NOMO-1 (cell line): Measurements from ENCODE around the gene NSA2.
A peak's percentile ranks its signal among the peaks of the same experiment; 100 is the strongest.
"Not testable (repeated sequence)": the region's sequence is repeated elsewhere in the genome, so short reads cannot be mapped to it uniquely, and the experiment has no call there.

Experiments
- DNase-seq, 2 experiments: peaks; one replicate each; lab custom pipeline; 2025; ENCODE audit not compliant: unreplicated experiment in 2 of 2; lab: John Stamatoyannopoulos, UW

The NSA2 gene

DNA sequence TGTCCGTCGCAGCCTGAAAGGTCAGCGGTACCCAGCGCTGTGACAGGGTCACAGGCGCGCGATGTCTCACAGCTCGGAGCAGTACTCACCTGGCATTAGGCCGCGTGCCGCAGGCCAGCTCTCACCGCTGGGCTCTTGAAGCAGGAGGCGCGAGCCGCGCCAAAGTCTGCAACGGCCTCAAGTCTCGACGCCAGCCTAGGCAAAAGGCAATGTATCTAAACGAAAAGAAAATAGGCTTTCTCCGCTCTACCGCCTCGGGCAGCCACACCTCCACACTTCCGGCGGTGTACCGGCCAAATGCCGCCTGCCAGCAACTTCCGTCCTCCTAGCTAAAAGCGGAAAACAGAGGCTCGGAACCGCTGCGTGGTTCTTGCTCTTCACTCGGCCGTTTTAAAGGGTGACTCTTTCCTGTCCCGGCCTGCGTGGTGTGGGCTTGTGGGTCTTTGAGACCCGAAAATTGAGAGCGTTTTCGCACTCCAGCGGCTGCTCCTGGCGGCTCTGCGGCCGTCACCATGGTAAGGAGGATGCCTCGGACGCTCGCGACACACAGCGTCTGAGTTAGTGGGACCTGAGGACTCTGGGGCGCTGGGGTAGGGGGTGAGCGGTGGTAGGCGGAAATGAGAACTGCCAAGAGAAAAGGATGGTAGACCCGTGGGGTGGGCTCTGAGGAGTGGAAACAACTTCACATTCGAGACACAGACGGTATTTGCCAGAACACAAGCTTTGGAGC lies at the start of gene NSA2, which contains the start of gene GFM2:
TSS of gene NSA2 (plus strand) at position 401 of the 730 bp plus-strand sequence. CDS start at position 513, 112 bp downstream.
TSS of gene GFM2 (minus strand) at position 269 of the 730 bp plus-strand sequence. CDS start 3,375 bp downstream, outside the sequence.
- DNase-seq: peak; percentile 87 to 92

DNA sequence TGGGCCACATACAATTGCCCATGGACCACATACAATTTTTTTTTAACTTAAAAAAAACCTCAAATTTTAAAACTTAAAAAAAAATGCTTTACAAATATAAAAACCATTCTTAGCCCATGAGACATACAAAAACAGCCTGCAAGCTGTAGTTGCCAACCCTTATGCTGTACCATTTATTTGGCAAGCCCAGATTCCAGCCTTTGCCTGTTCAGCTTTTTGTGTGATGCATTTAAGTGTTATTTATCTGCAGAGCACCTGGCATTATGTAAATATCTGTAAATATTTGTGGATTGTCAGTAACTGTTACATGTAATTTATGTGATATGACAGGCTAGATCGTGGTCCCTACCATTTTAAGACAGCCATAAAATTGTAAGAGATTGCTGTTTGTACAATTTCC lies 49.5 kb upstream of the NSA2 start:
- no peak for DNase-seq

DNA sequence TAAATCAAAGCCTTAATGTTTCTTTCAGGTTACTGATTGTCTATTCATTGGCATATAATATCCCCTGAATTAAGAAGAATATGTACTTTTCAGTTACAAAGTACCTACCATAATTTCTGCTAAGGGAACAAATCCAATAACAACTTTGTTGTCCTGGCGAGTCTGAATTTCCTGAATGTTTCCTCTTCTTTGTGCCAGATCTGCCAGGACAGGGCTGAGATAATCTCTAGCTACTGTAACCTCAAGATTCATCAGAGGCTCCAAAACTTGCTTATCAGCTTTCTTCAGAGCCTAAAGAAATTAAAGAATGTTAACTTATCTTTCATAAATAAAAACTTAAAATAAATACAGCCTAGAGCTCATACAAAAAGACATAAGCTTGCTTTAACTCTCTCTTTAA lies 44.8 kb upstream of the NSA2 start:
- no peak for DNase-seq

DNA sequence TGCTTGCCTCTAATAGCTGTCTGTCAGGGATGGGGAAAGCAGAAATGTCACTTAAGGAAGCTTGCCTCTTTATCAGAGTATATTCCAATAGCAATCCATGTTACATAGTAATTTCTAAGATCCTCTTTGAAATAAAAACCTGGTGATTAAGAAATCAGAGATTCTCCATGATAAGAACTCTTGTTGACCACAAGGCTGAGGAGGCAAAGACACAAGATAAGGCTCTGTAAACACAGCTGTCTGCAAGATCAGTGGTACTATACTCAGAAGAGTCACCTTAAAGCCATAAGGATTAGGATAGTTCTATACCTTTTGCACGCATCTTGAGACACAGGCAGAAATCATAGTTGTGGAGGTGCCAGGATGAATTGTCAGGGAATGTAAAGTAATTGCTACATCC lies 41.7 kb upstream of the NSA2 start:
- DNase-seq: no peak

DNA sequence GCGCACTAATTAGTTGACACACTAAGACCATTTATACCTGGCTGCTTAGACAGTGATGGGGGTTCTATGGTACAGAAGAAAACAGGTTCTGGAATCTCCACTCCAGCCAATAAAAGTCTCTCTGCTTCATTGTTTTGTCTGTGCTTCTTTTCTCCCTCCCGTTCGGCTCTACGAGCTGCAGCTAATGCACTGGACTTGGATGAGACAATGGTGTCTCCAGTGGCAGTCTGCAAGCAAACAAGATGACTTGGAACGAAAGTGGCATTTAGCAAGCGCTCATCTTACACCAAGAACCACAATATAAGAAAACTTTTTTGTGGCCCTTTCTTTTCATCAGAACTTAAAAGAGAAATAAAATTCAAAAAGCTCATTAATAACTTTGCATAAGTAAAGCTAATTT lies 30.3 kb upstream of the NSA2 start:
- no peak for DNase-seq

DNA sequence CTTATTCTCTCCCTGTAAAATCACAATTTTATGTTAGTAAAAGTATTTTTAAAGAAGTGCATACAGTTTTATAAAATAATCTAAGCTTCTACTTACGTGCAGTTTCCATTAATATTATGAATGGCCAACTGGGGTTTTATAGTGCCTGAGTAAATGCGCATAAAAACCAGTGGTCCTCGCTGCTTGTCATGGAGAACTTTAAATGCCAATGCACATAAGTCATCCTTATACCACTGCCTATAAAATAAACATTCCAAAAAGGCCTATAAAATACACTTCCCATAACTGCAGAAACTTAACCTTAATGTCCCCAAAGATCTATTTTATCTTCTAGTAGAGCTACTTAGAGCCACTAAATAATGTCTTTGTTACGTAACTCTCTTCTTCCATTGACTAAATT lies 28.6 kb upstream of the NSA2 start:
- no peak for DNase-seq

DNA sequence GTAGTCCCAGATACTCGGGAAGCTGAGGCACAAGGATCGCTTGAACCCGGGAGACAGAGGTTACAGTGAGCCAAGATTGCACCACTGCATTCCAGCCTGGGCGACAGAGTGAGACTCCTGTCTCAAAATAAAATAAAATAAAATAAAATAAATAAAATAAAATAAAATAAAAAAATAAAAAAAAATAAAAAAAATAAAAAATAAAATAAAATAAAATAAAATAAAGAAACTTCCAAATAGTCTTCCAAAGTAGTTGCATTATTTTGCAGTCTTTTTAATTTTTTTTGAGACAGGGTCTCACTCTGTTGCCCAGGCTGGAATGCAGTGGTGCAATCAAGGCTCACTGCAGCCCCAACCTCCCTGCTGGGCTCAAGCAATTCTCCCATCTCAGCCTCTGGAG lies 18.3 kb upstream of the NSA2 start:
- not testable (repeated sequence) for DNase-seq

DNA sequence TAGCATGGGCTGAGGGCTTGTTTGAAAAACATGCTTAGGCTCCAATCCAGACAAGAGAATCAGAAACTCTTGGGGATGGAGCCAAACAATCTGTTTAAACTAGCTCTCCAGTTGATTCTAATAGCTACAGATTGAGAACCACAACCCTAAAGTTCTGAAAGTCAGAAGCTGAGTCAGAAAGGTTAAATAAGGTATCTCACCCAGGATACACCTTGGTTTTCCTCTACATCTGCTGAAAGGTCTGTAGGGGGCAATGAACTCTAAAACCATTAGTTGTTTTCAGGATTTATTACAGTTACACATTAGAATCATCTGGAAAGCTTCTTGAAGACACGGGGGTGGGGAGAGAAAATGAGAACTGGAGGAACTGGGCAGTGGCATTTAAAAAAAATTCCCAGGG lies 5.8 kb upstream of the NSA2 start:
- no peak for DNase-seq

DNA sequence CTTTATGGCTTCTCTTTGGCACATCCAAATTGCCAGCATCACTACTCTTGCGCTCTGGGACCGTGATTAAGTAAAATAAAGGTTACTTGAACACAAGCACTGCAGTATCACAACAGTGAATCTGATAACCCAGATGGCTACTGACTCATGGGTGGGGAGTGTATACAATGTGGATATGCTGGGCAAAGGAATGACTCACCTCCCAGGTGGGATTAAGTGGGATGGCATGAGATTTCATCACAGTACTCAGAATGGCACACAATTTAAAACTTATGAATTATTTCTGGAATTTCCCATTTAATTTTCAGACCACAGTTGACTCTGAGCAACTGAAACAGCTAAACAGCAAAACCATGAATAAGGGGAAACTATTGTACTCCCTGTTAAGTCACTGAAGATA lies 4.5 kb upstream of the NSA2 start:
- DNase-seq: no peak

DNA sequence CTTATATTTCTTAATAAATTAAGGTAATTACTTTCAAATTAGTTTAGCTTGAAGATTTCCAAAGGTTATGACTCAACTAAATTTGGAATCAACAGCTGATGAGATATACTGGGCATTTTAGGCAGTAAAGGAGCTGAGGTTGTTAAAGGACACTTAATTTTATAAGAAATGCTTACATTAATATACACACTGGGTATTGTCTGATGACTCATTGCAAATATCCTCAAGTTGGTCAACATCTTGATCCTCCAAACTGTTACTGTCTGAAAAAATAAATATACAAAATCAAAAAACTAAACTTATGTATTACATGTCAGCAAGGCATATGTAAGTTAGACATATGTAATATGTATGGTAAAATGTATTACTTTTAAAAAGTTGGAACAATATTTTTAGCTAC lies 3.5 kb upstream of the NSA2 start:
- DNase-seq: no peak

DNA sequence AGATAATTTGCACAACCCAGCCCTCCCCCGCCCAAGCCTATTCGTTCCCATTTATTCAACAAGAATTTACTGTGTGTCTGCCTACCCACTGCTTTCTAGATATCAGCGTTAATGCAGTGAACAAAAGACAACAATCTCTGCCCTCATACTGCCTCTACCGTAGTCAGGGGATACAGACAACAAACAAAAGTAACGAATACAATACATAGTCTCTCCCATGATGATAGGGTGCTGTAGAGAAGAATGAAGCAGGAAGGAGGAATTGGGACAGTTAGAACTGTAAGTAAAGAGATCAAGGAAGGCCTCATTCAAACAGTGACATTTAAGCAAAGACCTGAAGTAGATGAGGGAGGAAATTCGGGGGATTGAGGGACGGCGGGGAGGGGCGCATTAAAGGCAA lies 1.8 kb upstream of the NSA2 start:
- DNase-seq: no peak

DNA sequence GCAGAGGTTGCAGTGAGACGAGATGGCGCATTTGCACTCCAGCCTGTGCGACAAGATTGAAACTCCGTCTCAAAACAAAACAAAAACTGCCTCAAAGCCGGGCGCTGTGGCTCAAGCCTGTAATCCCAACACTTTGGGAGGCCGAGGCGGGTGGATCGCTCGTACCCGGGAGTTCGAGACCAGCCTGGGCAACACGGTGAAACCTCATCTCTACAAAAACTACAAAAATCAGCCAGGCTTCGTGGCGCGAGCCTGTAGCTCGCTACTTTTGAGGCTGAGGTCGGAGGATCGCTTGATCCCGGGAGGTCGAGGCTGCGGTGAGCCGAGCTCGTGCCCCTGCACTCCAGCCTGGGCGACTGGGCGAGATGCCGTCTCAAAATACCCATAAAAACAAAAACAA lies 1.1 kb upstream of the NSA2 start:
- DNase-seq: no peak

DNA sequence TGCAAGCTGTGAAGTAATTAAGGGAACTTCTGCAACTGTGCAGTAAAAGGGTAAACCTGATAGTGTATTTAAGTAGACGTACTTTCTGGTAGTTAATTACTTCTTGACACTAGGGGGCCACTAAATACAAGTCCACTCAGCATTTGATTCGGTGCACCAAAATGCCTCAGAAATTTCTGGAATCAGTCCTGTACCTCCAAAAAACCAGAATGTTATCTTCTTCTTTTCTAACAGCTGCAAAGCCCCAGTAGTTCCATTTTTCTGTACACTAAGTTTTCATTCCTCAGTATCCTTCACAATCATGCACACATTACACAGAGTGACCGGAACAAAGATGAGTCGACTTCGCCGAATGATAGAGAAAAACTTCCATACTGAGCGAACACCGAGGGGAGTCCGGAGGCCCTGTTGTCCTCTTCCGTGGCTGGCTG lies 616 bp upstream of the NSA2 start:
- DNase-seq: peak; percentile 48 to 89

DNA sequence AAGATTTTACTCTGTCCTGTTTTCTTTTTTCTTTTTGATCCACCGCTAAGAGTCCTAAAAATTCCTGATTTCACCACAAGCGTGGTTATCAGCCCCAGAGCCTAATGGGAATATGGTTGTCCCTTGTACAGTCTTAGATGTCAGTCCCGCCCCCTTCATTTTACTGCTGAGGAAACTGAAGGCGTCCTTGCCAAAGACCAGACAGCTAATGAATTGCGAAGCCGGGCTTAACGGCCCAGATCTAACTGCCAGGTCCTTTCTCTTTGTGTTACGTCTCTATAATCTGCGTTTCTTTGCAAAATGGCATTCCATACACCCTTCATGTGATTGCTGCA lies 497 bp downstream of the NSA2 start:
- peak; percentile 3 to 42 for DNase-seq

DNA sequence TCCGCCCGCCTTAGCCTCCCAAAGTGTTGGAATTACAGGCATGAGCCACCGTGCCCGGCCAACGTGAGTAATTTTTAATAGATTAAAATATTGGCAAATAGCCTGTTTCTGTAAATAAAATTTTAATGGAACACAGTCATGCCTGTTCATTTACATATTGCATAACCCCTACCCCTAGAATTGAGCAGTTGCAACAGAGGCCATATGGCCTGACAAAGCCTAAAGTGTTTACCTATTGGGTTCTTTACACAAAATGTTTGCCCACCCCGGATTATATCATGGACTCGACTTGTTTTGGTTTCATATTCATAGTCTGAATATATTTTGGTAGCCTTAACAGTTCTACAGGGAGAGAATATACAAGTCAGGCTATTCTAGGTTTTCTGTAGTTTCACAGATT lies 5.3 kb downstream of the NSA2 start:
- peak; percentile 12 to 15 for DNase-seq

DNA sequence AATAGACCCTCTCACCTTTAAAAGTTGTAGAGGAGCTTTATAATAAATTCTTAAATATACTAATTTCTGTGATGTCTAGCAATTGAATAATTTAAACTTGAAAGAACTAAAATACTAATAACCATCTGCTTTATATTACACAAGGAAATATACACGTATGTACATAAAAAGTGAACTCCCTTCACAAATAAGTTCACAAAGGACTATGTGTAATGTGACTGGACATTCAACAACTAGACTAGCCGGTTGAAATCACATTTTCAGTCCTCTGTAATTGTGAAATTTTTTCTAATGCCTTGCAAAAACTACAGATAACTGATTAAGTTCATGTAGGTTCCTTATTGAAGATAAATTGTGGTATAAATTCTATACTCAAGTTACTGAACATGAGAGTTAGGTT lies 11.6 kb downstream of the NSA2 start:
- no peak for DNase-seq

DNA sequence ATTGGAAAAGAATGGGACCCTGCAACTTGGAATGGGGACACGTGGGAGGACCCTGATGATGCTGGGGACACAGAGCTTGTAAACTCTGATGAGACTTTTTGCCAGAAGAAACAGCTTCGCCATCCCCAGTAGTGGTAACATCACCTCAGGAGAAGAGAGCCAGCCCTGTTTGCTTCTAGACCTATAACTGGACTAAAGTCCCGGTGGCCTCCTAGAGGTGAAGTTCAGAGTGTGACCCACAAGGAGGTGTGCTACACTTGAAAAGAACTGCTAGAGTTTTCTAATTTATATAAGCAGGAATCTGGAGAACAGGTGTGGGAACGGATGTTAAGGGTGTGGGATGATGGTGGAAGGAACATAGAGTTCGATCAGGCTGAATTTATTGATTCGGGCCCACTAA lies 19.8 kb downstream of the NSA2 start:
- no peak for DNase-seq

DNA sequence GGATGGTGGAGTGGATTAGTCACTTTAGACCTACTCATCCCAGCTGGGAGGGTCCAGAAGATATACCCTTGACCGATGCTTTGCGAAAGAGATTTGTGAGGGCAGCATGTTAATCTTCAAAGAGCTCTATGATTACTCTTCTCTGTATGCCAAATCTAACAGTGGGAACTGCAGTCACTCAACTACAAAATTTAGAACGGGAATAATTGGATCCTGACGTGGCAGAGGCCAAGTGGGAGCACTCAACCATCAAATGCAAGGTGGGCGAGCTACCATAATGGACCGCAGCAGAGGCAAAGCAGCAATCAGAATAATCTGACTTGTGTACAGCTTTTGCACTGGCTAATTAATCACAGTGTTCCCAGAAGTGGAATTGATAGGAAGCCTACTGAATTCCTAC lies 20.4 kb downstream of the NSA2 start:
- no peak for DNase-seq

DNA sequence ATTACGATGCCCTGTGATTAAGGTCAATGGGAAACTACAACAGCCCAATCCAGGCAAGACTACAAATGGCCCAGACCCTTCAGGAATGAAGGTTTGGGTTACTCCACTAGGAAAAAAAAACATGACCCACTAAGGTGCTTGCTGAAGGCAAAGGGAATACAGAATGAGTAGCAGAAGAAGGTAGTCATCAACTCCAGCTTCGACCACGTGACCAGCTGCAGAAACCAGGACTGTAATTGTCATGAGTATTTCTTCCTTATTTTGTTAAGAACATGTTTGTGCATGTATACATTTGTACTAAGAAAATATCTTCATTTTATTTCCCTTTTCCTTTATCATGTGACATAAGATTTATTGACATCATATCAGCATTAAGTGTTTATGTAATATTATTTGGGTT lies 24.6 kb downstream of the NSA2 start:
- DNase-seq: not testable (repeated sequence)

DNA sequence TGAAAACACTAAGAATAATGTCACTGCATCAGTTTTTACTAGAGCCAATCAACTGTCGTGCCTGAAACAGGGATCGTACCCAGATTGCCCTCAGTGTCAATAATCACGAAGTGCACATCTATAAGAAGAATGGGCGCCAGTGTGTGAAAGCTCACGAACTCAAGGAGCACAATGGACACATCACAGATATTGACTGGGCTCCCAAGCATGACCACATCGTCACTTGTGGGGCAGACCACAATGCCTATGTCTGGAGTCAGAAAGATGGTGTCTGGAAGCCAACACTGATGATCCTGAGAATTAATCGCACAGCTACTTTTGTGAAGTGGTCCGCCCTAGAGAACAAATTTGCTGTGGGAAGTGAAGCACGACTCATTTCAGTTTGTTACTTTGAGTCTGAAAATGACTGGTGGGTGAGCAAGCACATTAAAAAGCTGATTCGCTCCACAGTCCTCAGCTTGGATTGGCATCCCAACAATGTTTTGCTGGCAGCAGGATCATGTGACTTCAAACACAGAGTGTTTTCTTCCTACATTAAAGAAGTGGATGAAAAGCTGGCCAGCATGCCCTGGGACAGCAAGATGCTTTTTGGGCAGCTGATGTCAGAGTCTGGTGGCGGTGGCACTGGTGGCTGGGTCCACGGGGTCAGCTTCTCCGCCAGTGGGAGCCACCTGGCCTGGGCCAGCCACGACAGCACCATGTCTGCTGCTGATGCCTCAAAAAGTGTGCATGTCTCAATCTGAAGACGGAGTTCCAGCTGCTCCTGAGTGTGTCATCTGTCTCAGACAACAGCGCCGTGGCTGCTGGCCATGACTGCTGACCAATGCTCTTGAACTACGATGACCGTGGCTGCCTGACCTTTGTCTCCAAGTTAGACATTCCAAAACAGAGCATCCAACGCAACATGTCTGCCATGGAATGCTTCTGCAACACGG lies 32.2 kb downstream of the NSA2 start:
- no peak for DNase-seq

DNA sequence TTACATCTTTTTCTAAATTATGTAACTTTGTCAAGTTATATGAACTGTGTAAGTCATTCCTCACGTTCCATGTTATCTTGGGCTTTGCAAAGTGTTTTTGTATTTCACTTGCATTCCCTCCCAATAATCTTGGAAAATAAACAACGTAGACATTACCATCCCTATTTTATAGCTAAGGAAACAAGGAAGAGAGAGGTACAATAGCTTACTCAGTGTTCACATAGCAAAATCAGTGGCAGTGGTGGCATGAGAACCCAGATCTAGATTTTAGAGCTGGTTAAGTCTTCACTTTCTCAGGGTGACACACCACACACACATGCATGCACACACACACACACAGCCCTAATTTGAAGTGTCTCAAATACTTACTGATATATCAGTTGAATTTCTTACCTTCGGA lies 34.1 kb downstream of the NSA2 start:
- no peak for DNase-seq

DNA sequence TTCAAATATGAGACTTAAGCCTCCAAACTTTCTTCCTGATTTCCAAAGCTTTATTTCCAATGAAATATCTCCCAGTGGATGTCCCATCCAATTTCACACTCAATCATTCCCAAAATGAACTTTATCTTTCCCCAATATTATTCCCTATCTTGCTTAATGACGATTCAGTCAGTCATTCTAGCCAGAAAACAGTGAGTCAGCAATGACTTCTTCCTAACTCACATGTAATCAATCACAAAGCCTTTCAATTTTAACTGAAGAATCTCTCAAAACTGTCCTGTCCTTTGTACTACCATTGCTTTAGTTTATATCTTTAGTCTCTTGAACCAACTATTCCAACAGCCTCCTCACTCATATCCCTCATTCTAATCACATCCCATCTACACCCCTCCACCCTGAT lies 34.9 kb downstream of the NSA2 start:
- no peak for DNase-seq
